Kidney (tissue), 14 donors: ENCODE data around the gene BSDC1. TPM values are rescaled to one million over a fixed set of nuclear protein-coding genes. Genes with fewer than 3 reads are reported as not detected.

Source experiments
- DNase-seq, 5 donors: peaks; one replicate each; pipeline ENCODE4 v3.0.0-alpha.2; 2013 to 2020
- FAIRE-seq: peaks from 2 replicates; lab custom pipeline; 2012; peaks lifted over from hg19 to GRCh38; lab: Jason Lieb, UNC
- H3K27ac ChIP-seq, 2 donors: one replicate each; pipeline ENCODE4 v1.7.0; 2013; ENCODE audit warnings: low read depth in 2 of 2, low read length in 2 of 2, inconsistent platforms in 1 of 2
- H3K27me3 ChIP-seq: one replicate; pipeline ENCODE4 v1.7.1; 2013; ENCODE audit warnings: low read length, inconsistent platforms; ENCODE audit not compliant: control insufficient read depth, insufficient read depth
- H3K36me3 ChIP-seq, 3 donors: one replicate each; pipeline versions ENCODE4 v1.7.0 to v1.7.1; 2013; ENCODE audit warnings: low read length in 3 of 3, control low read depth in 1 of 3, inconsistent platforms in 1 of 3; ENCODE audit not compliant: insufficient read depth in 3 of 3, control insufficient read depth in 2 of 3
- H3K4me1 ChIP-seq, 3 donors: one replicate each; pipeline versions ENCODE4 v1.7.0 to v1.7.1; 2013; ENCODE audit warnings: low read length in 3 of 3, inconsistent platforms in 1 of 3, low read depth in 1 of 3; ENCODE audit not compliant: control insufficient read depth in 2 of 3, insufficient read depth in 2 of 3
- H3K4me3 ChIP-seq, 3 donors: one replicate each; pipeline versions ENCODE4 v1.7.0 to v1.8.1; 2013; ENCODE audit warnings: low read length in 3 of 3, control low read depth in 1 of 3, inconsistent platforms in 1 of 3
- H3K9ac ChIP-seq, 3 donors: one replicate each; pipeline versions ENCODE4 v1.7.0 to v1.7.1; 2013; ENCODE audit warnings: low read length in 3 of 3, control low read depth in 1 of 3, inconsistent platforms in 1 of 3
- H3K9me3 ChIP-seq, 3 donors: one replicate each; pipeline versions ENCODE4 v1.7.0 to v1.7.1; 2013; ENCODE audit warnings: low read length in 3 of 3, control low read depth in 1 of 3, inconsistent platforms in 1 of 3; ENCODE audit not compliant: control insufficient read depth in 2 of 3, insufficient read depth in 1 of 3
- intact Hi-C: fragments of 100-400 bp; cut with DNase I; formaldehyde crosslinking; loops from one replicate; pipeline ENCODE4 v1.11.1; 2022
- polyA plus RNA-seq: library from polyadenylated mRNA; stranded (reverse); fragments of 350-450 nt; fragmentation: Illumina TruSeq; extraction: RNeasy Lipid Tissue Mini Kit (QIAGEN cat#74804); gene quantifications from one replicate; pipeline ENCODE4 v1.2.3, GENCODE V29; 2014; ENCODE audit warnings: low read depth, low replicate concordance; ENCODE audit not compliant: insufficient read depth
- total RNA-seq: library from RNA; stranded (reverse); fragmentation: NEBNext Ultra II Directional; extraction: Animal tissue kit (Norgen Biotek cat#: 25700); gene quantifications from one replicate; pipeline ENCODE4 v1.2.1, GENCODE V29; 2021
- TF ChIP-seq, protein P1 (sequence below): IDR thresholded peaks from 3 replicates; pipeline ENCODE4 v1.5.1; 2012; ENCODE audit warnings: mild to moderate bottlenecking, moderate library complexity, borderline replicate concordance; ENCODE audit not compliant: insufficient read depth; ENCODE audit errors: extremely low read depth
- donor health status: control.
- donor health status: control.
- donor health status: control.
- donor health status: control.
- donor health status: control.
- donor health status: DM: yes; HTN: yes; CAD: no.
- donor health status: Normal renal cell carcinoma (clear cell type).

The BSDC1 gene
- total and polyA plus RNA-seq, 2 donors from 2014 or later, result 40.2 to 61.7 TPM

- Histone ChIP-seq H3K9me3 (no peaks in the 10 kb centered on the region), H3K4me3 (no peak overlapping the region), H3K9ac (no peak overlapping the region), H3K27ac (no peak overlapping the region), H3K4me1 (peaks cover 0 to 2% (median 0%) of the 10 kb centered on the region in 3 donors), H3K27me3 (no peaks in the 10 kb centered on the region), H3K36me3 (no peaks in the 10 kb centered on the region)
- DNase-seq, result no peak
- intact Hi-C loops, result no loop called here
- no peak for FAIRE-seq
- TF ChIP-seq, protein P1, sequence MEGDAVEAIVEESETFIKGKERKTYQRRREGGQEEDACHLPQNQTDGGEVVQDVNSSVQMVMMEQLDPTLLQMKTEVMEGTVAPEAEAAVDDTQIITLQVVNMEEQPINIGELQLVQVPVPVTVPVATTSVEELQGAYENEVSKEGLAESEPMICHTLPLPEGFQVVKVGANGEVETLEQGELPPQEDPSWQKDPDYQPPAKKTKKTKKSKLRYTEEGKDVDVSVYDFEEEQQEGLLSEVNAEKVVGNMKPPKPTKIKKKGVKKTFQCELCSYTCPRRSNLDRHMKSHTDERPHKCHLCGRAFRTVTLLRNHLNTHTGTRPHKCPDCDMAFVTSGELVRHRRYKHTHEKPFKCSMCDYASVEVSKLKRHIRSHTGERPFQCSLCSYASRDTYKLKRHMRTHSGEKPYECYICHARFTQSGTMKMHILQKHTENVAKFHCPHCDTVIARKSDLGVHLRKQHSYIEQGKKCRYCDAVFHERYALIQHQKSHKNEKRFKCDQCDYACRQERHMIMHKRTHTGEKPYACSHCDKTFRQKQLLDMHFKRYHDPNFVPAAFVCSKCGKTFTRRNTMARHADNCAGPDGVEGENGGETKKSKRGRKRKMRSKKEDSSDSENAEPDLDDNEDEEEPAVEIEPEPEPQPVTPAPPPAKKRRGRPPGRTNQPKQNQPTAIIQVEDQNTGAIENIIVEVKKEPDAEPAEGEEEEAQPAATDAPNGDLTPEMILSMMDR, result no peak
Observed at GRCh38 chr1:32421775-32422174, 27.5 kb upstream of the BSDC1 start.

GRCh38 chr1:32414186-32414886 is 20.1 kb upstream of the BSDC1 start:
- TF ChIP-seq, protein P1, result no peak
- H3K9me3 ChIP-seq, result peaks cover 0 to 7% (median 3%) of the 10 kb centered on the region in 3 donors
- DNase-seq (no peak), FAIRE-seq (no peak)
- no peaks in the 10 kb centered on the region for H3K36me3 ChIP-seq
- intact Hi-C loops, result no loop called here
- no peak overlapping the region for H3K27ac ChIP-seq
- H3K4me3 ChIP-seq, result no peak overlapping the region
- H3K4me1 ChIP-seq, result no peaks in the 10 kb centered on the region
- no peaks in the 10 kb centered on the region for H3K27me3 ChIP-seq
- no peak overlapping the region for H3K9ac ChIP-seq

DNA sequence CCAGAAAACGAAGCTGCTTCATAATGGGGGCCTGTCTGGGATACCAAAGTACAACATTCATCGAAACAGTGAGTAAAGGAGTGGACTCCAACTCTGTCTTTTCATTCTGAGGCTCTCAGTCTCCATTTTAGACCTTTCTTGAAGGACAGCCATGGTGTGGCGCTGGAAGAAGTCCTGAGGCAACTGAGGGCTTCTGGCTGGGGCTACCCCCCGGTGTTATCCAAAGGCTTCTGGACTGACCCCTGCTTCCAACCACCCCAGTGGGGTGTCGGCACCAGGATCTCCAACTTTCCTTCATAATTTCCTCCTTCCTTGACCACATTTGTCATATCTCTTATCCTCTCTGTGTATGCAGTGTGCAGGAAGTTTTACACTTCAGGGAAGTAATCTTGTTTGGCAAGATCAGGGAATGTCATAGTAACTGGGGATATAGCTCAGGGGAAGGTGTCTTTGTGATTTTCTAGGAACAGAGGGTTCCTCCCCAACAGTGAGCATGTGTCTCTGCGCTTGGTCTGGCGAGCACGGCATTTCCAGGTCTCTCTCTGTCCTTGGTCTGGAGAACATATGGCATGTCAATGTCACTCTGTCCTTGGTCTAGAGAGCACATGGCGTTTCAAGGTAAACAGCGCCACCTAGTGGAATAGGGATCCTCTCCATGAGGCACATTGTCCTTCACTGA is 19.4 kb upstream of the BSDC1 start:
- FAIRE-seq (no peak), DNase-seq (peak in 3 of 5 donors; percentile 16 to 55 (median 26))
- peaks cover 0 to 7% (median 3%) of the 10 kb centered on the region in 3 donors for H3K9me3 ChIP-seq
- no peak overlapping the region for H3K27ac ChIP-seq
- H3K9ac ChIP-seq, result no peak overlapping the region
- H3K4me3 ChIP-seq, result no peak overlapping the region
- H3K36me3 ChIP-seq, result no peaks in the 10 kb centered on the region
- TF ChIP-seq, protein P1, result peak; percentile 62
- intact Hi-C loops, result no loop called here
- H3K4me1 ChIP-seq, result no peaks in the 10 kb centered on the region
- no peaks in the 10 kb centered on the region for H3K27me3 ChIP-seq
